Stimulated activated naive CD8-positive, alpha-beta T cell treated with anti-CD3 and anti-CD28 coated beads, Interleukin-15, amount 100 ng/mL, for 72 hours (primary cell): ENCODE data around the gene STAT6.
A peak's percentile ranks its signal among the peaks of the same experiment; 100 is the strongest.

Source experiments
- ATAC-seq: fragments of 150-1000 bp; cut with Tn5 transposase; 2 replicates; pipeline ENCODE4 v1.10.0; 2021; ENCODE audit warnings: mild to moderate bottlenecking, moderate library complexity
- DNase-seq, 2 donors: peaks; one replicate each; pipeline ENCODE4 v3.0.0; 2021 to 2022
- H3K27ac Mint-ChIP-seq, 2 donors: one replicate each; pipeline ENCODE4 v1.8.0; 2022; ENCODE audit warnings: mild to moderate bottlenecking in 2 of 2, mixed read lengths in 2 of 2, moderate library complexity in 2 of 2
- H3K27me3 Mint-ChIP-seq: one replicate; pipeline ENCODE4 v1.8.0; 2022; ENCODE audit warnings: mixed read lengths
- H3K4me1 Mint-ChIP-seq: one replicate; pipeline ENCODE4 v1.8.0; 2022; ENCODE audit warnings: mild to moderate bottlenecking, mixed read lengths
- H3K4me3 Mint-ChIP-seq, 2 donors: one replicate each; pipeline ENCODE4 v1.8.0; 2022; ENCODE audit warnings: mild to moderate bottlenecking in 2 of 2, mixed read lengths in 2 of 2, moderate library complexity in 1 of 2
- H3K9me3 Mint-ChIP-seq, 2 donors: one replicate each; pipeline ENCODE4 v1.8.0; 2022; ENCODE audit warnings: mixed read lengths in 2 of 2

The STAT6 gene

DNA sequence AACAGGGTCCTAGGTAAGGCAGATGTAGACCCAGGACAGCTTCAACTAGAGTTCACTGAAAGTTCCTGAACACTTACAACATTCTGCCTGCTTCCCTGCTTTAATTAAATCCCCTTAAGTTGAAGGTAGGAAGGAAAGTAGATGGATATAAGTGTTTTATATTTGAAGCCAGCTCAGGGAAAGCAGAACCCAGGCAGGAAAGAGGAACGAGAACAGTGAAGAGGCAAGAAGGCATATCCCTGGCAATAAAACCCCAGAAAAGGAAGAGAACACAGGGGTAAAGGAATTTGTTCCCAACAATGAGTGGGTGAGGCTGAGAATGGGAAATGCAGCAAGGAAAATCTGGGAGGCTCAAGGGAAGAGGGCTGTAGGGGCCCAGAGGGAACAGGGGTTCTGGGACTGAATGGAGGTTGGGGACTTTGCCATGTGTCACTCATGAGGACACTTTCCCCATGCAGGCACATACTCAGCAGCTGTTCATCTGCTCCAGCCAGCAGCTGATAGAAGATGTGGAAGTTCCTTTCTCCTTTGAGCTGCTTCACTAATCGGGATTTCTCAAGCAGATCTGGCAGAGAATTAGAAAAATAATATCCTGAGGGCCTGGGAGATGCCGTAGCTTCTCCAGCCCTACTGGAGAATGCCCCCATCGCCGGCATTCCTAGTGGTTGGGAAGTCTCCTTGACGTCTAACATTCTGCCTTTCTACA, 64.9 kb downstream of the STAT6 start:
- no peaks in the 10 kb centered on the region for H3K9me3 Mint-ChIP-seq
- peaks cover 46% of the 10 kb centered on the region for H3K4me1 Mint-ChIP-seq
- ATAC-seq (no peak), DNase-seq (no peak)
- peak overlapping the region in 1 of 2 donors; percentile 64 for H3K4me3 Mint-ChIP-seq
- H3K27me3 Mint-ChIP-seq: no peaks in the 10 kb centered on the region
- peak overlapping the region in 1 of 2 donors; percentile 9 for H3K27ac Mint-ChIP-seq
